NCI-H1417 treated with DMSO at 0.1 percent for 48 hours (cell line): ENCODE data around the gene NEK10.
"Not testable (repeated sequence)": the region's sequence is repeated elsewhere in the genome, so short reads cannot be mapped to it uniquely, and the experiment has no call there.

Experiments
- DNase-seq: peaks from one replicate; lab custom pipeline; 2025; lab: John Stamatoyannopoulos, UW

NEK10 gene

DNA sequence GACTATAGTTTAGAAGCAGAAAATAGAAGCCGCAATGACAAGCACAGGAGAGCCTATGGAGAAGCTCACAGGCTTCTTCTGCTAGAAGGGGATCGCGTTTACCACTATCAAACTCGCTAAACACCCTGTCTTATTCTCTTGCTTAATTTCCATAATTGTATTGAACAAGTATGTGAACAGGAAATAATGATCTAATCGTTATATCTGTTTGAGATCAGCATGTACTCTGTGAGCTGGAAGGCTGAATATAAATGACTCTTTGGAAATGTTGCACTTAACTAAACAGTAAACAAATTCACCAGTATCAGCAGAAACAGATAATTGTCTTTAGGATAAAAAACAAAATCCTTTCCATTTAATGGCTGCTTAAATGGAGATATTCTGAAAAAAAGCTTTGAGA, 15.0 kb downstream of the NEK10 start:
- DNase-seq, result no peak

DNA sequence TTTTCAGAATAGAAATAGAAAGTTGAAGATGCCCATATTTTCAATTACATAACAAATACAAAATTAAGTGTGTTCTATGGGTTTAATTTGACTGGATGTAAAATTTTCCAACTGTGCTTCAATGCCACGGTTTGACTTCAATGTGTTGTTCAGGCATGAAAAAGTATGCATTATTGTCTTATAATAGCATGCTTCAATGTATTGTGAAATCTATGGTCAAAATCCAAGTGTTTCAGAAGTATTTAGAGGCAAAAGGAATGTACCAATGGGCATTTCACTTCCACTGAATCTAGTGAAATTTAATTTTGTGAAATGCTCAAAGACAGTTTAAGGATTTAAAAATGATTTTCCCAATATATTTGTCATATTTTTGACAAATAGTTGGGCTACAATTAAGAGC, 16.0 kb downstream of the NEK10 start:
- DNase-seq, result no peak

DNA sequence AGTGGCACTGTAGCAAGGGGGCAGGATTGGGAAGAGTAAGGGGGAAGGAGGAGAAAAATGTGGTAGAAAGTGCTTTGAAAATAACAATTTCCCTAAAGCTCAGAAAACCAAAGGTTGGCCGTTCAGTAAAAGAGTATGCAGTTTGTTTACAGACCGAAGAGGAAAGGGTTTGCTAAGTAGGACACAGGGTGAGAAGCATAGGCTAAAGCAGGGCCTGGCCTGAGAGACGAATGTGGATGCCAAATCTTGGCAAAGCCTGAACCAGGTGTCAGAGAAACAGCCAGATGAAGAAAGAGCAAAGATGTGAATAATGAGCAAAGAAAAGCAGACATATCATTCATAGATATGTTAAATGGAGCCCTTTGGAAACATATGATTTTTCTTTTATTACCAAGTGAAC, 17.1 kb downstream of the NEK10 start:
- DNase-seq, result no peak

DNA sequence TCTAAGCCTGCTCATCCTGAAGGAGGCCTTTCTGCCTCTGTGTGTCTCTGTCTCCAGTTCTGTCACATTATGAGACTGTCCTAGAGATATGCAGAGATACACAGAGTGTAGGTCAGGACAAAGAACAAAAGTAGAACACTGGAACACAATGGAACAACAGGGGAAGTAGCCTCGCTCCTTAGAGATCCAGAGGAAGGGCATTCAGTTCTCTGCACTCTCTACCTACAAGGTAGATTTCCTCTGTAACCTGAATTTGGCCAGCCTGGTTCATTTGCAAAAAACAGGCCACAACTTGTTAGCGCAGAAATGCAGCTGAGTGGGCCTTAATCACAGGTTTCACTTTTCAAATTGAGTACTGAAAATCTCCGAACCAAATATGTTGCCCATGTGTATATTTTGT, 19.4 kb downstream of the NEK10 start:
- DNase-seq, result no peak

DNA sequence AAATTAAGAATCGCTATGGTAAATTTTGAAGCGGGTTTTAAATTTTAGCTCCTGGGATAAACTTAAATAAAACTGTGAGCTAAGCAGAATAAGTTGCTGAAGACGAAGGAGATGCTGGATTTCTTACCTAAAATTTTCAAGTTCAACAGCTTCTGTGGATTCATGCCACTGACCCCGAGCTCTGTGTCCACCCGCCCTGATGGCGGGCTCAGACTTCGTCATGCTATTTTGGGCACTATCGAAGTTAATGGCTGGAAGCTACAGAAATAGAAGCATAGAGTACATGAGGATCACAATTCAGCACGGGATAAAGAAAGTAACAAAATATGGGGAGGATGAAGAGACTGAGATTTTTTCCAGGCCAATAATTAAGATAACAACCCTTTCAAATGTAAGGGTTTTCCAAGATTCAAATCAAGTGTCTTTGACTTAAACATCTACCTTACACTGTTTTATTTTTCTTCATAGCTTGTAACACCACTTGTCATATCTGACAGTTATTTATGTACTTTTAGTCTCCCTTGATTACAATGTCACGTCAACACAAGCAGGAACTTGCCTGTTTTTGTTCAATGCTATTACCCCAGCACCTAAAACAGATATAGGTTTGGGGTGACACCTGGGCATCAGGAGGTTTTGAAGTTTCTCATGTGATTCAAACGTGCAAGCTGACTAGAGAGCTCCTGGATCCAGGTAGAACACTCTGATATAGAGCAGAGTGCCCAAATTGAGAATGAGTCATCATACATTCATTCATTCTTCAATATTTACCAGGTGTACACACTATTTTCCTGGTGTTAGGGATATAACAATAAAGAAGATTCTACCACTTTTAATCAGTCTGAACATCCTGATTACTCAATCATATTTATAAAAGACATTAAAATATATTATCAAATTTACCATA, 23.0 kb downstream of the NEK10 start:
- no peak for DNase-seq

DNA sequence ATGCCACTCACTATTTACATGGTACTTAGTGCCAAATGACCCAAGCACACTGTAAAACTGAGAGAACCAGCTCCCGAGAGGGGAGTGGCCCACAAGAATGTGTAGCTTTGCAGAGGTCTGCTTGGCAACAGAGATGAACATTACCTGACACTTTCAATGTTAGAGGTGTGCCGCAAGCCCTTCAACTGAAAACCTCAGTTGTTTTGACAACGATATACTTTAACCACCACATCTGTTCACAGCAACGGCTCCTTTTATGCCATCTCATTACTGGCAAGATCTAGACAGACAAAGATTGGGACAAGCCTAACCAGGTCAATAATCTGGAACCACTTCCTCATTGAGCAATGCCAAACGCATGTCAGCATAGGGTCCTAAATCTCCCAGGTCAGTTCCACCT, 23.7 kb downstream of the NEK10 start:
- no peak for DNase-seq

DNA sequence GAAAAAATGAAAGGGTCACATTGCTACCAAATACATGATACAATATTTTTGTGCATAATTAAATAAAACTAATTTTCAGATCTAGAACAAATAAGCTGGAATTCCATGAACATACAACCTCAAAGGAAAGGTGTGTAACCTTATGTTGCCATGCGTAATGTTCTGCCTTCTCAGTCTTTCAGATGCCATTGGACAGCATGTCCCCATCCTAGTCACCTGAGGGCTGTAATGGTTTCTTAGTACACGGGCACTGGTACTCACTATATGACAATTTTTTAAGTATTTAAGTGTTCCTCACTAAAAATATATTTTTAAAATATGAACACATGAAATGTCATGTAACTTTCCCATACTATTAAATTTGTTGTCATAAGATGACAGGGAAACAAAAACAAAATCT, 24.1 kb downstream of the NEK10 start:
- DNase-seq, result no peak

DNA sequence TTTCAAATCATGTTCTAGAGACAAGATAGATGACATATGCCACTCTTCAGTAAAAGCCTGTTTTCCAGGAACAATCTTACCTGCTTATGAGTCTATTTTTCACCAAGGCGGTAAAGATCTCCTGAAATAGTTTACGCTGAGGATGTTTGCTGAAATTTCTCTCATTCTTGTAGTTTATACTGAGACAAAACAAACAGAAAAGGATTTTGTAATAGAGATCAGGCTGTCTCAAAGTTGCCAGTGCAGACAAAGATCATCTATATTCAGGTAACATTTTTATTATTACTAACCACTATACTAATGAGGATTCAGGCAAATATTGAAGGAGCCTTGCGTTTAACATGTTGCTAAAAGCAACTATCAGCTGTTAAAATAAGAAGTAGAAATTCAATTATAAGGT, 25.0 kb downstream of the NEK10 start:
- DNase-seq, result no peak

DNA sequence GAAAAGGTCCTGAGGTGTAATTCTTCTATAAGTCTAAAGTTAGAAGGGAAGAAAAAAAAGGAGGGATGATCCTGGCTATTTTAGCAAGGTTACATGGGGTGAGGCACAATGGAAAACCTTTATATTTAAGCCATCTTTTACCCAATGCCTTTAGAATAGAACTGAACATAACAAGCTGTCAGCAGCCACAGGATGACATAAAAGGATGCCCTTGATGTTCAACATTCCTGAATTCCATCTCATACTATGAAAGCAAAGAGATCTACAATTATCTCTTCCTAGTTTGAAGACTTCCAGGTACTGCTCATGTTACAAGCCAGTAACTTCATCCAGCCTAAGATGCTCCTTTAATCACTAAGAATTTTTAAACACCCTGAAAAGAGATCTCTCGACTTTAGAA, 26.9 kb downstream of the NEK10 start:
- no peak for DNase-seq

DNA sequence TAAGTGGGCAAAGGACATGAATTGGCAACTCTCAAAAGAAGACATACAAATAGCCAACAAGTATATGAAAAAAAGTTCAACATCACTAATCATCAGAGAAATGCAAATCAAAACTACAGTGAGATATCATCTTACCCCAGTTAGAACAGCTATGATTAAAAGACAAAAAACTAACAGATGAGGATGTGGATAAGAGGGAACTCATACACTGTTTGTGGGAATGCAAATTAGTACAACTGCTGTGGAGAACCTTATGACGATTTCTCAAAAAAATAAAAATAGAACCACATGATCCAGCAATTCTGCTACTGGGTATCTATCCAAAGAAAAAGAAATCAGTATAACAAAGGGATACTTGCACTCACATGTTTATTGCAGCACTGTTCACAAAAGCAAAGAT, 28.6 kb downstream of the NEK10 start:
- DNase-seq, result no peak

DNA sequence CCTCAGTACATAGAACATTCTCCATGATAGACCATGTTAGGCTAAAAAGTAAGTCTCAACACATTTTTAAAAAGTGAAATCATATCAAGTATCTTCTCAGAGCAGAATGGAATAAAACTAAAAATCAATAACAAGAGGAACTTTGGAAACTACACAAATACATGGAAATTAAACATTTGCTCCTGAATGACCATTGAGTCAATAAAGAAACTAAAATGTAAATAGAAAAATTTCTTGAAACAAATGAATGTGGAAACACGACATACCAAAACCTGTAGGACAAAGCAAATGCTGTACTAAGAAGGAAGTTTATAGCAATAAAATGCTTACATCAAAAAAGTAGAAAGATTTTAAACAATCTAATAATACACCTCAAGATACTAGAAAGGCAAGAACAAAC, 33.6 kb downstream of the NEK10 start:
- no peak for DNase-seq

DNA sequence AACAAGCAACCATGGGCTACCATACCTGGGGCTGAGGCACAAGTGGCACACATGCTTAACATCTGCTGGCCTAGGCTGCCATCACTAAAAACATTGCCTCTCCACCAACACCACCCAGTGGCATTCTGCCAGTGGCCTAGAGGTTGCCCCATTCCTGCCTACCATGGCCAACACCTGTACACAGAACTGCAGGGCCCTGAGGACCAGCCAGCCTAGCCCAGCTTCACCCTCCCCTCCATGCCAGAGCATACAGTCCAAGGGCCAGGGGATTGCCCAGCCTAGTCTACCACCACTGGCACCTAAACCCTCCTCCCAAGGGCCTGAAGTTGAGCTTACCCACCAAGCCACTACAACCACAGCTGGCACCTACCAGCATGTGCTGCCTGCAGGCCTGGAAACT, 35.3 kb downstream of the NEK10 start:
- no peak for DNase-seq

DNA sequence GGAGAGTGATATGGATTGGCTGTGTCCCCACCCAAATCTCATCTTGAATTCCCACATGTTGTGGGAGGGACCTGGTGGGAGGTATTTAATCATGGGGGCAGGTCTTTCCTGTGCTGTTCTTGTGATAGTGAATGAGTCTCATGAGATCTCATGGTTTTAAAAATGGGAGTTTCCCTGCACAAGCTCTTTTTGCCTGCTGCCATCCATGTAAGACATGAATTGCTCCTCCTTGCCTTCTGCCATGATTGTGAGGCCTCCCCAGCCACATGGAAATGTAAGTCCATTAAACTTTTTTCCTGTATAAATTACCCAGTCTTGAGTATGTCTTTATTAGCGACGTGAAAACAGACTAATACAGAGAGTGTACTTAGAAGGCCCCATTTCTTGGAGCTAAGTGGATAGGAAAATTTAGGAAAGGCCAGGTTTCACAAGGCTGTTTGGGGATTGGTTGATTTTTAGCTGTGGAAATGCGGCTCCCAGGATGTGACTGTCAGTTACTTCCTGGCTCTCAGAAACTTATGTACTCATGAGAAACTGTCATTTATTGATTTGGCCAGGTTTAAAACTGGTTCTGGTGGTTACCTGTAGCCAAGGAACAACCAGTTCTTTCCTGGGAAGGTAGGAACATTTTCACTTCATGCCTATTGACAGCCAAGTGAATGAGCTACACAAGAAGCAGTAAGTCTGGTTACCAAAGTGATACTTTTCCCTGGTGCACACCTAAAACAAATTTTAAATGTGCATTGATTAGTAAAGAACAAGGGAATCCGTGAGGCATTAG, 40.0 kb downstream of the NEK10 start:
- DNase-seq, result not testable (repeated sequence)

DNA sequence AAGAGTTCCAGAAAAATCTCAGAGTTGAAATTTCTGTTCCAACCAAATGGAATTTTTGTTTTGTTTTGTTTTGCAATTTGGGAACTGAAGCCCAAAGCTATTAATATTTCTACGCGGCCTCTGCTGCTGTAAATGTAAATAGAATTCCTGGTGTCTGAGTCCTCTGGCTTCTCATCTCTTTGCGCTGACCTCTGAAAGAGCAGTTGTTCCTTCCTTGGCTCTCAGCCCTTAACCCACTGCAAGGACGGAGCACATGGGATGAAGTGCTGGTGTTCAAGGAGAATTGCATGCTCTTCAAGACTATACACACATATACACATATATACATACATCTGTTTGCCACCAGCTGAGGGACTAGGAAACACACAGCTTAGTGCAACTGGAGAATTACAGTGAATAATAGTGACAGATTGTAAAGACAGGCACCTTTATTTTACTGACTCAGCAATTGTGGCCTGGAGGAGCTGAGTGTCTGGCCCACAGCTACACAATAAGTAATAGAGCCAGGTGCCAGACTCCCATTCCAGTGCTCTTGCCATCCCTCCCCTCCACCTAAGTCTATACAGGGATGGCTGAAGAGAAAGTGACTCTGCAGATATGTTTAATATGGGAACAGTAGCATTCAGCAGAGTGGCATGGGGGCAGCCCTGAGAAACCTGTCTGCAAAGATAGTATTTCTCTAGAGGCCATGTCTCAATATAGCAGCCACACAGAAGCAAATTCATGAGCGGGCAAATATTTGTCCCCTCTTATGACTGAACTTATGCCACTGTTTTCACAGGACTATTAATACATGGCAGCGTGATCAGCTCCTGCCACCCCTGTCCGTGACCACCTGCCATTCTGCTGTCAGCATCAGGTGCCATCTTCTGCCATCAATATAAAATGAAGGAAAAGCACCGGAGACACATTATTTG, 42.3 kb downstream of the NEK10 start:
- DNase-seq, result no peak

DNA sequence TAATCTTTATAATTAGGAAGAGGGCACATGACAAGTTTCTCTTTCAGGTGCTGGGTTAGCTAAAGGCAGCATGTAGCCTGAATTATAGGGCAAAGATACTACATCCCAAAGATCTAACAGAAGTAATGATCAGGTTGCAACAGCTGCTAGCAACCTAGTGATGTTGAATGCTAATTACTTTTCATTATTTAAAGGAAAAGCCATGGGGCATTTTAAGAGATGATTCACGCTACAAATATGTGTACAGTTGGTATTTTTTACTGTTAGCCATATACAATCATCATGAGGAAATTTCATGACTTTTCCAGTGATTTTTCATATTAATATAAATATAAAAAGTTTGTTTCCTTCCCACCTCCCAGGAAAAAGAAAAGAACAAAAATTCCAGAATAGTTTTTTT, 43.0 kb downstream of the NEK10 start:
- no peak for DNase-seq

DNA sequence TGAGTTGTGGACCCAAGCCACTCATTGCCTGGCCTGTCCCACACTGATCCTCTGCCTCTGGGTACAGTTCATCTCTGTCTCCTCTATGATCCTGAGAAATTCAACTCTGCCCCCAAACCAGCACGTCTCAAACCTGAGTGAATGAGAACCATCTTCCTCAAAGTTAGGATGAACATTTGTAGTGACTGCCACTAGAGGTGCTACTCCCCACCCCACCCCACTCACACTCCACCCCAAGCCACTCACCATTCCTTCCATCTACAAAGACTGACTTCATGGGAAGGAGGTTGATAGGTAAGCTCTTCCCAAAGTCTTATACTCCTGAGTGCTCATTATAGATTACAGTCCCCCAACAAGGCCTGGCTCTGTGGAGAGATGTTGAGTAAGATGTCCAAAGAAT, 43.8 kb downstream of the NEK10 start:
- no peak for DNase-seq

DNA sequence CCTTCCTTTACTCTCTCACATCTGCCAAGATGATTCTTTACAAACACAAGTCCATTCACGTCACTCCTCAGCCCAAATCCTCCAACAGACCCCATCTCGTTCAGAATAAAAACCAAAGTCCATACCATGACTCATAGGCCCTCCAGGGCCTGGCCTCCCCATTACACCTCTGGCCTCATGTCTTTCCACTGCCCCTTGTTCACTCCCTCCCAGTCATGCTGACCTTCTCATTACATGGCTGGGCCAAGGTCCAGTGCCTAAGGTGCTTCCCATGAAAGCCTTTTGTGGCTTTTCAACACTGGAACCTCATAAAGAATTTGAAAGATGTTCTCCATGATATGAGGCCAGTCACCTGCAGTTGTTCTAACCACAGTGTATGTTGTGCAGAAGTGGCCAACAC, 44.5 kb downstream of the NEK10 start:
- DNase-seq, result no peak

DNA sequence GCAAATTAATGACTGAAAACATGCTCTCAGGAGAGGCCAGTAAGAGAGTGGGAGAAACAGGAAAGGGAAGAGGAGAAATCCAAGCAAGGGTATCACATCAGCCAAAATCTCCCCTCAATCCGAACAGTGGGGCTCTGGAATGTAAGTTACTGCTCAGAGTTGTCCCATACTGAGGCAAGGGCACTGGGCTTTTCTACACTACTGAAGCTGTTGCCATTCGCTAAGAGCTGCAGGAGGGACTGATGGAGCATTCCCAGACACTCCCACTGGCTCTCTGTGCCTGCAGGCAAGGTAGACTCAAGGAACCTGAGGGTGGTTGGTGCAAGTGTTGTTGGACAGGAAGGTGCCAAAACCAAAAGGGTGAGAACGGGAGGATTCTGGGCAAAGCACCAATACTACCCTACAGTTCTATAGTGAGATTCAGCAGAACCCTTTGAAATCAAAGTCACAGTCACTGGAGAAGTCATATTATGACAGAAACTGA, 46.1 kb downstream of the NEK10 start:
- DNase-seq, result no peak

DNA sequence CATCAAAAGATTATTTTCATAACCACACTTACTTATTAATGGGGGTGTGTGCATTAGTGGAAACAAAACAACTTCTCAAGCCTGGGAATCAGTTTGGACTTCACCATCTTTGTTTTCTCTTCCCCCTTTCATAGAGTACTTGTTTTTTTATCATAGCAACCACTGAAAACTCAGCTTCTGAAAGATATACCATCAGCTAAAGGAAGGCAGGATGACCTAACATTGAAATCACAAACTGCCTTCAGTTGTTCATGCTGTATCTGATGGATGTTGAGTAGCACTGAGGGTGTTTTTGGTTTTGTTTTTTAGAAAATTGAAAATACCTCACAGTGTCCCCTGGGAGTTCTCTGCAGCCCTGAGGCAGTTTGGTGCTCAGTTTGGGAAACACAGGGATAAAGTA, 46.5 kb downstream of the NEK10 start:
- DNase-seq, result no peak

DNA sequence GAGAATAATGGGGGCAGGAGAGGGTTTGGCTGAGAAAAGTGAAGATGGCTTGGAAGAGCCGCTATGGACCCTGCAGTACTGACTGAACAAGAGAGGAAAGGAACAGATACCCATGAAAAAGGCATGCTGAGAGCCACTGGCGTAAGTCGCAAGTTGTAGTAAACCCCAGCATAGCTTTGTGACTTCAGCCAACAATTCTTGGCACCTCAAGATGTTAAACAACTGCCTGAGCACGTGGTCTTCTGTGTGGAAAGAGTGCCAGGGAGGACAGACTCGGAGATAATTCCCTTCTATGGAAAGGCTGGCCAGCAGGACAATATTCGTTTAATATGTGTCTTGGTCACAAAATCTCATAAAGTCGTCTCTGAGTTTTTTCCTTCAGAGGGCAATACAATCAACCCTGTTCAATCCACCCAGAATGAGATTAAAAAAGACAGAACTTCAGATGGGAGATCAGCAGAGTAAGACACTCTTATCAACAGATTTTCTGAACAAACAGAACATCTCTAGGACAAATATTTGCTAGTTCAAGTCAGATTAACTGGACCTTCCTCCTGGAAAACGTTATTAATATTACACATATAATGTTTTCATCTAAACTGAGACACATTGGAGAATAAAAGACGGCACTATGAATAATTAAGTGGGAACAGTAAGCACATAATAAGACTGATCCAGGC, 49.2 kb downstream of the NEK10 start:
- DNase-seq, result no peak

DNA sequence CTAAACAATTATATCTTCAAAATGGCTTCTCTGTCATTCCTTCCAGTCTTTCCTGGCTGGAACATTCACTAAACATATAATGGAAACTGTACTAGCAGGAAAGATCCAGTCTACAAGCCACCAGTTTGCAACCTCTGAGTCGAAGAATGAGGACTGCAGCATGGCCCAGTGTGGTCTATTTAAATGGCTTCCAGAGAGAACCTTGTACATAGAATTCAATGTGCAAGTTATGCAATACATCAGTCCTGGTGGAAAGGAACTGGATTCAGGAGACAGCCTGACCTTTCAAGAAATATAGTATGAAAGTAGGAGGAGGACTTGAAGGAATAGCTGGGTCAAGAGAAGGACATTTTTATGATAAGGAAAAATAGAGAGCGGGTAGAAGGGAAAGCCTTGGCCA, 49.9 kb downstream of the NEK10 start:
- no peak for DNase-seq

DNA sequence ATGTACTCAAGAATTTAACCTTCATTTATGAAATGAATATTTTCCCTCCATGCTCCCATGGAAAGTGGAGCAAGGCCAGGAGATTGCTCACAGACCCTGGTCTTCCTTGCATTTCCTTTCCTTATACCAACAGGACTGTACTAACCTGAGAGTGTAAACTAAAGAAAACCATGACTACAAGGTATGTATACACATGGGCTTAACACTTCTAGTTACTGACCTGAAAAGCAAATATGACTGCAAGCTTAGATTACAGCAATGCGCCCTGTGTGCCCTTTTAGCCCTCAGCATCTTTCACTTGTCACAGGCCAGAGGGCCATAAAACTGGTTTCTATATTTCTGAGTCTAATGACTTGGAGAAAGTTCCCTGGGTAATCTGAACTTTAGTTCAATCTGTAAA, 52.1 kb downstream of the NEK10 start:
- no peak for DNase-seq
